ENCODE results near the gene CCRL2. TPM values are rescaled to one million over a fixed set of nuclear protein-coding genes. Genes with fewer than 3 reads are reported as not detected.
"Not testable (repeated sequence)": the region's sequence is repeated elsewhere in the genome, so short reads cannot be mapped to it uniquely, and the experiment has no call there.

Gene CCRL2
- total RNA-seq, 1 donor from 2014 or later = 1.9 TPM

DNA sequence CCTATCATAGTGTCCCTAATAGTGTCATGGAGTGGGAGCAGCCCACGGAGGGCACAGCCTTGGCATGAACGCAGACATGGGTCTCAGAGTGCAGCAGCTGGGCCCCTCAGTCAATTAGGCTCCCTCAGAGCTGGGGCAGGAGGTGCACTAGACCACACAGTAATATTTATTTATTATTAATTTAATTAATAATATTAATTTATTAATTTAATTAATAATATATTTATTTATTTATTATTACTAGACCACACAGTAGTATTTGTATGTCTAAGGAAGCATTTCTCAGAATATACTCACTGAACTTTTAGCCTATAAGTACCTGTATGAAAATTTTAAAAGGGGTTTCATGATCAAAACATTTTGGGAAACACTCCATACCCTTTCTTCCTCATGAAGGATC, 5.5 kb upstream of the CCRL2 start:
- intact Hi-C loops (cut with micrococcal nuclease) = no loop called here
- Mint-ChIP-seq H3K9me3 (peaks cover 3% of the 10 kb centered on the region), H3K27me3 (no peaks in the 10 kb centered on the region), H3K36me3 (ENCODE audit: low read depth) (no peaks in the 10 kb centered on the region), H3K4me1 (peaks cover 20% of the 10 kb centered on the region), H3K4me3 (no peak overlapping the region), H3K27ac (no peak overlapping the region)
- CTCF ChIA-PET = no interaction called here
- ATAC-seq (ENCODE audit: low read depth) (no peak), DNase-seq (no peak)
- TF ChIP-seq, protein P1, sequence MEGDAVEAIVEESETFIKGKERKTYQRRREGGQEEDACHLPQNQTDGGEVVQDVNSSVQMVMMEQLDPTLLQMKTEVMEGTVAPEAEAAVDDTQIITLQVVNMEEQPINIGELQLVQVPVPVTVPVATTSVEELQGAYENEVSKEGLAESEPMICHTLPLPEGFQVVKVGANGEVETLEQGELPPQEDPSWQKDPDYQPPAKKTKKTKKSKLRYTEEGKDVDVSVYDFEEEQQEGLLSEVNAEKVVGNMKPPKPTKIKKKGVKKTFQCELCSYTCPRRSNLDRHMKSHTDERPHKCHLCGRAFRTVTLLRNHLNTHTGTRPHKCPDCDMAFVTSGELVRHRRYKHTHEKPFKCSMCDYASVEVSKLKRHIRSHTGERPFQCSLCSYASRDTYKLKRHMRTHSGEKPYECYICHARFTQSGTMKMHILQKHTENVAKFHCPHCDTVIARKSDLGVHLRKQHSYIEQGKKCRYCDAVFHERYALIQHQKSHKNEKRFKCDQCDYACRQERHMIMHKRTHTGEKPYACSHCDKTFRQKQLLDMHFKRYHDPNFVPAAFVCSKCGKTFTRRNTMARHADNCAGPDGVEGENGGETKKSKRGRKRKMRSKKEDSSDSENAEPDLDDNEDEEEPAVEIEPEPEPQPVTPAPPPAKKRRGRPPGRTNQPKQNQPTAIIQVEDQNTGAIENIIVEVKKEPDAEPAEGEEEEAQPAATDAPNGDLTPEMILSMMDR (IDR thresholded peaks at IDR 0.05) = no peak
- POLR2A ChIA-PET = no interaction called here

DNA sequence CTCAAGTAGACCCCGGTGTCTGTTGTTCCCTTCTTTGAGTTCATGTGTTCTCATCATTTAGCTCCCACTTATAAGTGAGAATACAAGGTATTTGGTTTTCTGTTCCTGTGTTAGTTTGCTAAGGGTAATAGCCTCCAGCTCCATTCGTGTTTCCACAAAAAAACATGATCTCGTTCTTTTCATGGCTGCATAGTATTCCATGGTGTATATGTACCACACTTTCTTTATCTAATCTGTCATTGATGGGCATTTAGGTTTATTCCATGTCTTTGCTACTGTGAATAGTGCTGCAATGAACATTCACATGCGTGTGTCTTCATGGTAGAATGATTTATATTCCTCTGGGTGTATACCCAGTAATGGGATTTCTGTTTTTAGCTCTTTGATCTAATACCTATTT, 4.2 kb upstream of the CCRL2 start:
- POLR2A ChIA-PET; intact Hi-C loops (cut with micrococcal nuclease); DNase-seq; CTCF ChIA-PET; H3K27me3 Mint-ChIP-seq; H3K36me3 Mint-ChIP-seq (ENCODE audit: low read depth); H3K4me3 Mint-ChIP-seq; ATAC-seq (ENCODE audit: low read depth); H3K9me3 Mint-ChIP-seq; H3K27ac Mint-ChIP-seq: not testable (repeated sequence)
- peaks cover 27% of the 10 kb centered on the region for H3K4me1 Mint-ChIP-seq

DNA sequence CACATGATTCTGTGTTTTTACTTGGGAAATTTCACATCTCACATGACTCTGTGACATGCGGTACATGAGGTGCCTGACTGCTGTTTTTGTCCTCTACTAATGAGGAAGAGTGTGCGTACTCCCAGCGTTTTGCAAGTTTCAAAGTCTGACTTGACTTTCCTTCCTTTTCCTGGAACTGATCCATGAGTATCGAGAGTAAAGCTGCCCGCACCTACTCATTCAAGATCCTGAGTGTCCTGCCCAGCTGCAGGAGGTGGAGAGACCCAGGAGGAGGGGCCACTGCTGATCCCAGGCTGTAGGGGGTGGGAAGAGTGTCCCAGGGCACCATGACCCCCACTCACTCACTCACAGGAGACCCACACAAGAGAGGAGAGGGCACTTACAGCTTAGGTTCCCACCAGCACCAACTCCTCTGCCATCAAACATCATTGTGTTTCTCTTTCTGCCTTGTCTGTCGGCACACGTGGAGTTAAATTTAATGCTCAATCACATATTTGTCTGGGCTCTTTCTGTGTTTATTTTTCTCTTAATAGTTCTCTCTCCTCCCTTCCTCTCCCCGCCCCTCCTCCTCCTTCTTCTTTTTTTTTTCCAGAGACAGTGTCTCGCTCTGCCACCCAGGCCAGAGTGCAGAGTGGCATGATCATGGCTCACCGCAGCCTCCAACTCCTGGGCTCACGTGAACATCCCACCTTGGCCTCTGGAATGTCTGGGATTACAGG, 1.6 kb upstream of the CCRL2 start:
- Mint-ChIP-seq H3K27me3 (no peaks in the 10 kb centered on the region), H3K4me1 (peaks cover 31% of the 10 kb centered on the region), H3K4me3 (no peak overlapping the region), H3K9me3 (peaks cover 3% of the 10 kb centered on the region), H3K36me3 (ENCODE audit: low read depth) (peaks cover 3% of the 10 kb centered on the region), H3K27ac (no peak overlapping the region)
- POLR2A ChIA-PET = no interaction called here
- ATAC-seq (ENCODE audit: low read depth) (no peak), DNase-seq (no peak)
- TF ChIP-seq, protein P1 (IDR thresholded peaks at IDR 0.05) = no peak
- intact Hi-C loops (cut with micrococcal nuclease) = loop anchor here (2.0 kb wide), 1 partner anchor 23 kb away; no protein-coding TSS in a partner anchor
- CTCF ChIA-PET = interaction anchor here (0.6 kb wide), 1 partner anchor 13 kb away, joined by 3 read pairs; no protein-coding TSS in a partner anchor

DNA sequence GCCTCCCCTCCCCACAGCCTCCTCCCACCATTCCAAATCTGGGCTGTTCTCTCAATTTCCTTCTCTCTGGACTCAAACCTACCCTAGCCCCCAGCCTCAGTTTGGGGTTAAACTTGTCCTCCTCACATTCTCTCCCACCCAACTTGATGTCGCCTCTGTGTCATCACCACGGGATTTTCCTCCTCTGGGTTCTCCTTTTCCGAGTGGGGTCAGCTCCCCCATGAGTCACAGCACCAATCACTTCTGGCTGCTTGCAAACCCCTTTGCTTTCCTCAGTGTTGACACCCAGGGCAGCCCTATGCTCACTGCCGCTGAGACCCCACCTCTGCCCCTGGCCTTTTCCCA, 644 bp upstream of the CCRL2 start:
- Mint-ChIP-seq H3K4me1 (peaks cover 31% of the 10 kb centered on the region), H3K9me3 (peaks cover 3% of the 10 kb centered on the region), H3K36me3 (ENCODE audit: low read depth) (peaks cover 3% of the 10 kb centered on the region), H3K27ac (peak overlapping the region; percentile 81), H3K27me3 (no peaks in the 10 kb centered on the region), H3K4me3 (peak overlapping the region; percentile 85)
- DNase-seq = no peak
- POLR2A ChIA-PET = interaction anchor here (1.3 kb wide), 1 partner anchor 512 kb away, joined by 3 read pairs; no protein-coding TSS in a partner anchor
- intact Hi-C loops (cut with micrococcal nuclease) = loop anchor here (2.0 kb wide), 1 partner anchor 24 kb away; no protein-coding TSS in a partner anchor
- CTCF ChIA-PET = interaction anchor here (1.1 to 1.8 kb wide), 2 partner anchors 23 to 39 kb away, joined by 3 to 4 read pairs; no protein-coding TSS in a partner anchor
- ATAC-seq (ENCODE audit: low read depth) = no peak
- TF ChIP-seq, protein P1 (IDR thresholded peaks at IDR 0.05) = no peak

DNA sequence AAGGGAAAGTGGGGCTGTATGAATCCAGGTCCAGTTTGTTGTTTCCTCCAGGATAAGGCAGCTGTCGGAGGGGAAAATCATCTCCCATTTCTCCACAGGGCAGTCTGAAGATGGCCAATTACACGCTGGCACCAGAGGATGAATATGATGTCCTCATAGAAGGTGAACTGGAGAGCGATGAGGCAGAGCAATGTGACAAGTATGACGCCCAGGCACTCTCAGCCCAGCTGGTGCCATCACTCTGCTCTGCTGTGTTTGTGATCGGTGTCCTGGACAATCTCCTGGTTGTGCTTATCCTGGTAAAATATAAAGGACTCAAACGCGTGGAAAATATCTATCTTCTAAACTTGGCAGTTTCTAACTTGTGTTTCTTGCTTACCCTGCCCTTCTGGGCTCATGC, 911 bp downstream of the CCRL2 start:
- ATAC-seq (ENCODE audit: low read depth) (no peak), DNase-seq (no peak)
- intact Hi-C loops (cut with micrococcal nuclease) = loop anchor here (2.0 kb wide), 1 partner anchor 25 kb away; no protein-coding TSS in a partner anchor
- TF ChIP-seq, protein P1 (IDR thresholded peaks at IDR 0.05) = no peak
- H3K4me3 Mint-ChIP-seq = peak overlapping the region; percentile 85
- H3K4me1 Mint-ChIP-seq = peaks cover 31% of the 10 kb centered on the region
- ChIA-PET CTCF (interaction anchor here (0.9 to 1.8 kb wide), 3 partner anchors 9 to 81 kb away, joined by 3 to 4 read pairs (median 4); no protein-coding TSS in a partner anchor), POLR2A (no interaction called here)
- H3K27me3 Mint-ChIP-seq = no peaks in the 10 kb centered on the region
- H3K9me3 Mint-ChIP-seq = peaks cover under 1% of the 10 kb centered on the region
- peak overlapping the region; percentile 10 for H3K27ac Mint-ChIP-seq
- peaks cover 3% of the 10 kb centered on the region for H3K36me3 Mint-ChIP-seq (ENCODE audit: low read depth)
